Colonic mucosa (tissue), 4 donors: ENCODE measurements around the gene SLX4IP. TPM values are rescaled to one million over a fixed set of nuclear protein-coding genes. Genes with fewer than 3 reads are reported as not detected.

Experiments
- DNase-seq: peaks from one replicate; pipeline ENCODE4 v3.0.0-alpha.2; 2020
- H3K27ac ChIP-seq: fragments of 200-600 bp; one replicate; pipeline ENCODE4 v1.8.0; 2021
- H3K27me3 ChIP-seq: fragments of 200-600 bp; one replicate; pipeline ENCODE4 v1.8.0; 2021
- H3K36me3 ChIP-seq: fragments of 200-600 bp; one replicate; pipeline ENCODE4 v1.8.0; 2021
- H3K4me1 ChIP-seq: fragments of 200-600 bp; one replicate; pipeline ENCODE4 v1.8.0; 2021; ENCODE audit warnings: mild to moderate bottlenecking
- H3K4me3 ChIP-seq: fragments of 200-600 bp; one replicate; pipeline ENCODE4 v1.8.0; 2021
- H3K9ac ChIP-seq, 2 donors: one replicate each; pipeline ENCODE4 v1.7.0; 2013; ENCODE audit warnings: control low read depth in 2 of 2, low read depth in 2 of 2, low read length in 2 of 2
- H3K9me3 ChIP-seq: fragments of 200-600 bp; one replicate; pipeline ENCODE4 v1.8.0; 2021
- CTCF ChIP-seq: fragments of 200-600 bp; IDR thresholded peaks from one replicate; pipeline ENCODE4 v1.8.0; 2022; ENCODE audit warnings: antibody characterized with exemption, mild to moderate bottlenecking
- intact Hi-C: fragments of 100-400 bp; cut with DNase I; formaldehyde crosslinking; loops from one replicate; pipeline ENCODE4 v1.14.1; 2022
- total RNA-seq, 2 donors: library from RNA; stranded (reverse); fragmentation: NEBNext Ultra II Directional in 1 of 2; extraction: Animal tissue kit (Norgen Biotek cat#: 25700) in 1 of 2; gene quantifications; one replicate each; pipeline ENCODE4 v1.2.1, GENCODE V29; 2021
- donor health status: healthy.
- donor health status: DM: no; HTN: no; CAD: no.
- donor health status: DM: no; HTN: no; CAD: no.

SLX4IP gene
- total RNA-seq, 2 donors from 2014 or later, result 5.0 to 8.8 TPM

- Histone ChIP-seq H3K36me3 (no peaks in the 10 kb centered on the region), H3K9me3 (no peaks in the 10 kb centered on the region), H3K4me3 (no peak overlapping the region), H3K9ac (no peak overlapping the region), H3K27me3 (no peaks in the 10 kb centered on the region), H3K27ac (no peak overlapping the region), H3K4me1 (no peaks in the 10 kb centered on the region)
- no peak for TF ChIP-seq CTCF
- intact Hi-C loops, result loop anchor here (5.0 to 10.0 kb wide), 2 partner anchors 96 to 648 kb away; no protein-coding TSS in a partner anchor
- DNase-seq, result no peak
These were observed 124.2 kb downstream of the SLX4IP start for GRCh38 chr20:10559266-10559665.

GRCh38 chr20:10560686-10561085 lies 125.6 kb downstream of the SLX4IP start:
- no peaks in the 10 kb centered on the region for H3K4me1 ChIP-seq
- no peaks in the 10 kb centered on the region for H3K27me3 ChIP-seq
- H3K27ac ChIP-seq, result no peak overlapping the region
- intact Hi-C loops, result no loop called here
- H3K4me3 ChIP-seq, result no peak overlapping the region
- no peak overlapping the region for H3K9ac ChIP-seq
- no peak for TF ChIP-seq CTCF
- no peak for DNase-seq
- H3K36me3 ChIP-seq, result no peaks in the 10 kb centered on the region
- no peaks in the 10 kb centered on the region for H3K9me3 ChIP-seq

GRCh38 chr20:10561302-10561701 lies 126.2 kb downstream of the SLX4IP start:
- Histone ChIP-seq H3K4me3 (no peak overlapping the region), H3K27me3 (no peaks in the 10 kb centered on the region), H3K27ac (no peak overlapping the region), H3K36me3 (no peaks in the 10 kb centered on the region), H3K4me1 (no peaks in the 10 kb centered on the region), H3K9me3 (no peaks in the 10 kb centered on the region), H3K9ac (no peak overlapping the region)
- intact Hi-C loops, result no loop called here
- DNase-seq, result no peak
- no peak for TF ChIP-seq CTCF

GRCh38 chr20:10562899-10563298 lies 127.8 kb downstream of the SLX4IP start:
- intact Hi-C loops, result no loop called here
- no peak for DNase-seq
- Histone ChIP-seq H3K36me3 (no peaks in the 10 kb centered on the region), H3K4me3 (no peak overlapping the region), H3K9ac (no peak overlapping the region), H3K27me3 (no peaks in the 10 kb centered on the region), H3K9me3 (no peaks in the 10 kb centered on the region), H3K4me1 (no peaks in the 10 kb centered on the region), H3K27ac (no peak overlapping the region)
- TF ChIP-seq CTCF, result no peak

- Histone ChIP-seq H3K4me1 (no peaks in the 10 kb centered on the region), H3K9ac (no peak overlapping the region), H3K9me3 (no peaks in the 10 kb centered on the region), H3K36me3 (no peaks in the 10 kb centered on the region), H3K27ac (no peak overlapping the region), H3K4me3 (no peak overlapping the region), H3K27me3 (no peaks in the 10 kb centered on the region)
- intact Hi-C loops, result no loop called here
- DNase-seq, result no peak
- TF ChIP-seq CTCF, result no peak
These were observed 128.9 kb downstream of the SLX4IP start for GRCh38 chr20:10563935-10564492.
